ENCODE data around the gene E2F4. TPM values are rescaled to one million over a fixed set of nuclear protein-coding genes. Genes with fewer than 3 reads are reported as not detected.

Gene E2F4
- total and polyA plus RNA-seq, 2 of the 13 experiments (the other 11 are each of a cell fraction or from before 2014, with no cell fraction given): 84.8 to 91.2 TPM

GRCh38 chr16:67165121-67166078, 26.6 kb upstream of the E2F4 start (continued):
- TF ChIP-seq BRCA1 (CRISPR knock-in tag; IDR thresholded peaks at IDR 0.05) (no peak), NR2F2 (IDR thresholded peaks at IDR 0.05; ENCODE audit: borderline replicate concordance, low read depth) (no peak), ZNF510 (CRISPR knock-in tag; IDR thresholded peaks at IDR 0.05; ENCODE audit: low read depth) (no peak), SOX13 (IDR thresholded peaks at IDR 0.05) (no peak), SOX13 (CRISPR knock-in tag; conservative IDR thresholded peaks at IDR 0.05 in 1 of 2, IDR thresholded peaks at IDR 0.05 in 1 of 2) (no peak), ZMYM3 (CRISPR knock-in tag; IDR thresholded peaks at IDR 0.05) (peak; percentile 75), ZSCAN21 (CRISPR knock-in tag; IDR thresholded peaks at IDR 0.05; ENCODE audit: borderline replicate concordance) (no peak), RFX5 (IDR thresholded peaks at IDR 0.05; ENCODE audit: low read depth, low read length) (no peak), NFYB (CRISPR knock-in tag; IDR thresholded peaks at IDR 0.05) (no peak), KAT2B (IDR thresholded peaks at IDR 0.05; ENCODE audit: borderline replicate concordance, low read depth, low read length) (no peak), KDM1A (CRISPR knock-in tag; IDR thresholded peaks at IDR 0.05) (peak; percentile 80; the same call in 1 of the 2 replicates), SNAPC5 (CRISPR knock-in tag; IDR thresholded peaks at IDR 0.05; ENCODE audit: borderline replicate concordance) (no peak), POGK (CRISPR knock-in tag; conservative IDR thresholded peaks at IDR 0.05) (no peak), SP140L (CRISPR knock-in tag; IDR thresholded peaks at IDR 0.05; ENCODE audit: borderline replicate concordance) (no peak), NR2F1 (CRISPR knock-in tag; IDR thresholded peaks at IDR 0.05) (no peak), ZNF232 (CRISPR knock-in tag; IDR thresholded peaks at IDR 0.05; ENCODE audit: borderline replicate concordance) (no peak), ARID3A (IDR thresholded peaks at IDR 0.05; ENCODE audit: low read depth, low read length) (no peak), ZHX1 (CRISPR knock-in tag; IDR thresholded peaks at IDR 0.05; ENCODE audit: low read depth) (peak; percentile 52; the same call in 1 of the 2 replicates), ZNF644 (CRISPR knock-in tag; IDR thresholded peaks at IDR 0.05; ENCODE audit: low read depth) (no peak), ZNF260 (CRISPR knock-in tag; IDR thresholded peaks at IDR 0.05; ENCODE audit: borderline replicate concordance, low read depth) (no peak), SRSF4 (IDR thresholded peaks at IDR 0.05; ENCODE audit: low read depth, low read length, poor library complexity, severe bottlenecking) (no peak)
- TF ChIP-seq, protein P1, sequence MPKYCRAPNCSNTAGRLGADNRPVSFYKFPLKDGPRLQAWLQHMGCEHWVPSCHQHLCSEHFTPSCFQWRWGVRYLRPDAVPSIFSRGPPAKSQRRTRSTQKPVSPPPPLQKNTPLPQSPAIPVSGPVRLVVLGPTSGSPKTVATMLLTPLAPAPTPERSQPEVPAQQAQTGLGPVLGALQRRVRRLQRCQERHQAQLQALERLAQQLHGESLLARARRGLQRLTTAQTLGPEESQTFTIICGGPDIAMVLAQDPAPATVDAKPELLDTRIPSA (CRISPR knock-in tag; IDR thresholded peaks at IDR 0.05; ENCODE audit: borderline replicate concordance): no peak
